OCI-LY7 (cell line): ENCODE results near the gene ADAMTSL4. TPM values are rescaled to one million over a fixed set of nuclear protein-coding genes. Genes with fewer than 3 reads are reported as not detected.
A peak's percentile ranks its signal among the peaks of the same experiment; 100 is the strongest.

ENCODE experiments used
- BruUV-seq: library from RNA; stranded (reverse); fragments of 400-500 nt; replicated peaks from 2 replicates; lab custom pipeline; 2021; lab: Mats Ljungman, UMichigan
- CTCF ChIA-PET: fragments of 300-600 bp; sonication (Branson Sonifier 250); formaldehyde crosslinking; loops from one replicate; lab custom pipeline; 2022; ENCODE audit warnings: antibody characterized with exemption; ENCODE audit not compliant: unreplicated experiment; lab: Charles Lee
- POLR2A ChIA-PET: fragments of 300-600 bp; sonication (Branson Sonifier 250); formaldehyde crosslinking; loops from one replicate; lab custom pipeline; 2022; ENCODE audit warnings: antibody characterized with exemption; lab: Charles Lee
- DNase-seq: peaks from one replicate; pipeline ENCODE4 v3.0.0-alpha.2; 2015; ENCODE audit warnings: low spot score
- H2AFZ ChIP-seq: fragments of 200-600 bp; sonication (generic), shearing (Covaris generic); 2 replicates; pipeline ENCODE4 v1.6.1; 2014; ENCODE audit warnings: mild to moderate bottlenecking, antibody characterized with exemption, low read length, moderate library complexity
- H3K27ac ChIP-seq: fragments of 200-600 bp; sonication (generic); 2 replicates; pipeline ENCODE4 v1.5.1; 2014; ENCODE audit warnings: mixed run types, low read depth, mild to moderate bottlenecking, moderate library complexity, low read length, inconsistent platforms; ENCODE audit not compliant: poor library complexity, severe bottlenecking
- H3K36me3 ChIP-seq: fragments of 200-600 bp; sonication (generic); 2 replicates; pipeline ENCODE4 v1.6.1; 2014; ENCODE audit warnings: mild to moderate bottlenecking, antibody characterized with exemption, low read length, moderate library complexity, mixed read lengths; ENCODE audit not compliant: insufficient read depth
- H3K4me1 ChIP-seq: fragments of 200-600 bp; sonication (generic); 2 replicates; pipeline ENCODE4 v1.5.1; 2014; ENCODE audit warnings: mild to moderate bottlenecking, low read length; ENCODE audit not compliant: insufficient read depth, poor library complexity, severe bottlenecking
- H3K4me2 ChIP-seq: fragments of 200-600 bp; sonication (generic); 2 replicates; pipeline ENCODE4 v1.6.1; 2014; ENCODE audit warnings: mild to moderate bottlenecking, low read length
- H3K4me3 ChIP-seq: fragments of 200-600 bp; sonication (generic); 2 replicates; pipeline ENCODE4 v1.5.1; 2014; ENCODE audit warnings: mild to moderate bottlenecking, low read depth, low read length; ENCODE audit not compliant: poor library complexity, severe bottlenecking
- H3K79me2 ChIP-seq: fragments of 200-600 bp; sonication (generic); 2 replicates; pipeline ENCODE4 v1.6.1; 2016; ENCODE audit warnings: low read depth, mild to moderate bottlenecking, low read length, moderate library complexity, mixed read lengths; ENCODE audit not compliant: insufficient read depth
- H3K9me2 ChIP-seq: fragments of 200-600 bp; sonication (generic); 2 replicates; pipeline ENCODE4 v1.6.1; 2016; ENCODE audit warnings: mild to moderate bottlenecking, low read length, mixed read lengths; ENCODE audit not compliant: insufficient read depth
- H3K9me3 ChIP-seq: fragments of 200-600 bp; sonication (generic); 2 replicates; pipeline ENCODE4 v1.6.1; 2014; ENCODE audit warnings: mild to moderate bottlenecking, mixed run types, low read length, mixed read lengths
- H4K20me1 ChIP-seq: fragments of 200-600 bp; sonication (generic); 2 replicates; pipeline ENCODE4 v1.6.1; 2014; ENCODE audit warnings: mild to moderate bottlenecking, antibody characterized with exemption, low read length, moderate library complexity, mixed read lengths; ENCODE audit not compliant: insufficient read depth
- EZH2phosphoT487 ChIP-seq: fragments of 200-600 bp; sonication (generic); IDR thresholded peaks from 2 replicates; pipeline ENCODE4 v1.6.1; 2018; ENCODE audit warnings: low read depth, borderline replicate concordance, mild to moderate bottlenecking, mixed run types, antibody characterized with exemption, low read length, moderate library complexity, mixed read lengths
- intact Hi-C: fragments of 100-400 bp; cut with micrococcal nuclease; formaldehyde crosslinking; loops from one replicate; pipeline ENCODE4 v1.10.0; 2022; ENCODE audit not compliant: unreplicated experiment
- total RNA-seq, 2 experiments: library from RNA; depleted of rRNA in 1 of 2; stranded (reverse); fragments of >200 nt in 1 of 2; shearing (Covaris generic) in 1 of 2; gene quantifications; 2 replicates each; pipeline ENCODE4 v1.2.3, GENCODE V29; 2014 to 2022
- TF ChIP-seq, protein P1 (sequence below): fragments of 200-600 bp; sonication (generic); conservative IDR thresholded peaks from 2 replicates; pipeline ENCODE4 v1.5.1; 2014; ENCODE audit warnings: mild to moderate bottlenecking, antibody characterized with exemption, low read length, moderate library complexity, mixed read lengths

The ADAMTSL4 gene
- total RNA-seq, 2 experiments from 2014 or later = not detected

DNA sequence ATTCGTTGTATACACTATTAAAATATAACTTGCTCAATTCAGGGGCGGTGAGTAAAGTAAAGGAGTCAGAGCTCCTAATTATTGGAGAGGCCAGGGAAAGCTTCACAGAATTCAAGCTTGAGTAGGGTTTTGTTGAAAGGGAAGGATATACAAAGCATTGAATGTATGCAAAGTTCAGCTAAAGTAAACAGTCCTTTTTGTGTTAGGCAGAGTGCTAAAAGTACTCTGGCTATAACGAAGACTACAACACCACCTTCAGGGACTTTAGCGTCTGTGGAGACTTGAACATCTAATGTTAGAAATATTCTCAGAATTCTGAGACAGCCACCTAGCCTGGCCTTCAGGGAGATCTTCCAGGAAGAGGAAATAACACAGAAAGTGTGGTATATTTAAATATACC is 32.6 kb upstream of the ADAMTSL4 start:
- peak overlapping the region; percentile 70; the same call in 1 of the 2 replicates for H2AFZ ChIP-seq
- peak overlapping the region; percentile 65 for H3K4me3 ChIP-seq
- peak; percentile 71 for DNase-seq

DNA sequence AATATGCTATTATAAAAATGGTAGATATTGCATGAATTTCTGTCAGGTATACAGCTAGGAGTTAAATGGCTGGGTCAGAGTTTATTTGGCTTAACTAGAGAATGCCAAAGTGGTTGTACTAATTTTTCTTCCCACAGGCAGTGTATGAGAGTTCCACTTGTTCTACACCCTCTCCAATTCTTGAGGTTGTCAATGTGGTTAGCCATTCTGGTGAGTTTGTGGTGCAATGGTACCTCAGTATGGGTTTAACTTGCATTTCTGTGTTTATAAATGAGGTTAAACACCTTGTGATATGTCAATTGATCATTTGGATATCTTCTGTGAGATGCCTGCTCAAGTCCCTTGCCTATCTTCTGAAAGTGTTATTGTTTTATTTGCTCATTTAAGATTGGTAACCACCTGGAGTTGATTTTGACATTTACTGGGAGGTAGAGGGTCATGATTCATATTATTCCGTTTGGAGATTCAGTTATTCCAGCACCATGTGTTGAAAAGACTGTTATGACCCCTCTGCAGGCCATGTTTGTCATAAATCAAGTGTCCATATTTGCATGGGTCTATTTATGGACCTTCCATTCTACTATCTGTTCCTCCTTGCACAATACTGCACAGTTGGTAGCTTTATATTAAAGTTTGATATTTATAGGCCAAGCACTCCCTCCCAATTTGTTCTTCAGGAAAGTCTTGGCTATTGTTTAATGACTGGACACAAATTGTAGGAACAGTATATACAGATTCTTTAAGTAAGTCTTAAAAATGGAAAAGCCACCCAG is 27.8 kb upstream of the ADAMTSL4 start:
- Histone ChIP-seq H4K20me1 (no peaks in the 10 kb centered on the region), H3K4me3 (no peak overlapping the region), H2AFZ (no peak overlapping the region), H3K9me3 (no peaks in the 10 kb centered on the region), H3K36me3 (no peaks in the 10 kb centered on the region), H3K4me1 (peaks cover 23% of the 10 kb centered on the region), H3K79me2 (no peaks in the 10 kb centered on the region), H3K9me2 (no peaks in the 10 kb centered on the region), H3K27ac (no peak overlapping the region), H3K4me2 (no peak overlapping the region)
- no peak for DNase-seq
- intact Hi-C loops = loop anchor here (10.0 kb wide), 1 partner anchor 267 kb away; the partner anchor contains the start of gene CA14
- CTCF ChIA-PET = no interaction called here
- no TSS peak for BruUV-seq
- POLR2A ChIA-PET = interaction anchor here (0.6 to 0.9 kb wide), 2 partner anchors 10 to 18 kb away, joined by 3 to 5 read pairs; no protein-coding TSS in a partner anchor
- TF ChIP-seq, protein P1, sequence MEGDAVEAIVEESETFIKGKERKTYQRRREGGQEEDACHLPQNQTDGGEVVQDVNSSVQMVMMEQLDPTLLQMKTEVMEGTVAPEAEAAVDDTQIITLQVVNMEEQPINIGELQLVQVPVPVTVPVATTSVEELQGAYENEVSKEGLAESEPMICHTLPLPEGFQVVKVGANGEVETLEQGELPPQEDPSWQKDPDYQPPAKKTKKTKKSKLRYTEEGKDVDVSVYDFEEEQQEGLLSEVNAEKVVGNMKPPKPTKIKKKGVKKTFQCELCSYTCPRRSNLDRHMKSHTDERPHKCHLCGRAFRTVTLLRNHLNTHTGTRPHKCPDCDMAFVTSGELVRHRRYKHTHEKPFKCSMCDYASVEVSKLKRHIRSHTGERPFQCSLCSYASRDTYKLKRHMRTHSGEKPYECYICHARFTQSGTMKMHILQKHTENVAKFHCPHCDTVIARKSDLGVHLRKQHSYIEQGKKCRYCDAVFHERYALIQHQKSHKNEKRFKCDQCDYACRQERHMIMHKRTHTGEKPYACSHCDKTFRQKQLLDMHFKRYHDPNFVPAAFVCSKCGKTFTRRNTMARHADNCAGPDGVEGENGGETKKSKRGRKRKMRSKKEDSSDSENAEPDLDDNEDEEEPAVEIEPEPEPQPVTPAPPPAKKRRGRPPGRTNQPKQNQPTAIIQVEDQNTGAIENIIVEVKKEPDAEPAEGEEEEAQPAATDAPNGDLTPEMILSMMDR = no peak
- no peak for TF ChIP-seq EZH2phosphoT487

More for the DNA sequence above, 32.6 kb upstream of the ADAMTSL4 start:
- ChIA-PET CTCF (interaction anchor here (1.0 kb wide), 1 partner anchor 260 kb away, joined by 4 read pairs; no protein-coding TSS in a partner anchor), POLR2A (interaction anchor here (0.5 to 2.2 kb wide), 11 partner anchors 12 to 215 kb away, joined by 3 to 8 read pairs (median 4); partner anchors contain the start of genes GOLPH3L, RPRD2 and TARS2)
- BruUV-seq = no TSS peak
- H3K9me3 ChIP-seq = no peaks in the 10 kb centered on the region
- intact Hi-C loops = loop anchor here (1.0 kb wide), 1 partner anchor 52 kb away; no protein-coding TSS in a partner anchor
- peak overlapping the region; percentile 76 for H3K4me2 ChIP-seq
- H3K79me2 ChIP-seq = no peaks in the 10 kb centered on the region
- no peaks in the 10 kb centered on the region for H3K9me2 ChIP-seq
- TF ChIP-seq, protein P1 = peak; percentile 54
- no peak for TF ChIP-seq EZH2phosphoT487
- no peaks in the 10 kb centered on the region for H3K36me3 ChIP-seq
- no peaks in the 10 kb centered on the region for H4K20me1 ChIP-seq
- peaks cover 29% of the 10 kb centered on the region for H3K4me1 ChIP-seq
- H3K27ac ChIP-seq = peak overlapping the region; percentile 29
